ENCODE data around the gene CPED1. TPM values are rescaled to one million over a fixed set of nuclear protein-coding genes. Genes with fewer than 3 reads are reported as not detected.

The CPED1 gene
- total and polyA plus RNA-seq, 10 of the 15 experiments (the other 5 are each of a cell fraction or from before 2014, with no cell fraction given) = 0.01 to 0.77 (median 0.10) TPM; not detected in 1

- TF ChIP-seq NFYA (IDR thresholded peaks at IDR 0.05; ENCODE audit: borderline replicate concordance, low read depth, low read length) (no peak), ZZZ3 (IDR thresholded peaks at IDR 0.05; ENCODE audit: control insufficient read depth, insufficient read length, low read depth) (no peak), GABPA (IDR thresholded peaks at IDR 0.05; ENCODE audit: low read depth) (no peak), FOXK2 (IDR thresholded peaks at IDR 0.05) (no peak), ZNF687 (IDR thresholded peaks at IDR 0.05) (no peak), WRNIP1 (IDR thresholded peaks at IDR 0.05; ENCODE audit: borderline replicate concordance, low read depth, low read length) (no peak), ZBTB4 (CRISPR knock-in tag; IDR thresholded peaks at IDR 0.05) (no peak), SKIL (IDR thresholded peaks at IDR 0.05; ENCODE audit: low read depth, poor library complexity, severe bottlenecking) (no peak)
- no peak overlapping the region for H3K9ac ChIP-seq (ENCODE audit: control insufficient read depth, insufficient read depth, low read length)
- ATAC-seq (no peak), DNase-seq (ENCODE audit: low read depth, low spot score) (no peak), FAIRE-seq (no peak)
- no peaks in the 10 kb centered on the region for H3K36me3 ChIP-seq (ENCODE audit: control insufficient read depth in 2 of 2, insufficient read depth in 2 of 2, low read length in 1 of 2)
- intact Hi-C loops (cut with micrococcal nuclease; ENCODE audit: unreplicated experiment) (no loop called here), in situ Hi-C loops (cut with MboI) (no loop called here)
- no peak overlapping the region for H3K27ac ChIP-seq (ENCODE audit: control insufficient read depth, insufficient read depth)
- no peak overlapping the region for H2AFZ ChIP-seq (ENCODE audit: control insufficient read depth, low read depth, low read length)
- no TSS peak for BruUV-seq (replicated peaks)
- no peaks in the 10 kb centered on the region for H3K9me3 ChIP-seq (replicated peaks; ENCODE audit: control insufficient read depth, insufficient read depth, low read length)
- H3K27me3 ChIP-seq (replicated peaks in 1 of 2; ENCODE audit: control insufficient read depth in 2 of 2, insufficient read depth in 2 of 2, low read length in 1 of 2) = no peaks in the 10 kb centered on the region; a peak in 2 of 4 replicates
- H4K20me1 ChIP-seq (ENCODE audit: control insufficient read depth, insufficient read depth) = no peaks in the 10 kb centered on the region
- POLR2A ChIA-PET = no interaction called here
- SMC1A ChIA-PET (ENCODE audit: uncharacterized antibody, unreplicated experiment) = interaction anchor here (0.6 to 0.9 kb wide), 2 partner anchors 9 to 33 kb away, joined by 4 to 5 read pairs; no protein-coding TSS in a partner anchor
- RAD21 ChIA-PET (ENCODE audit: unreplicated experiment) = interaction anchor here (0.8 kb wide), 1 partner anchor 10 kb away, joined by 3 read pairs; no protein-coding TSS in a partner anchor
- CTCF ChIA-PET = interaction anchor here (2.8 kb wide), 1 partner anchor 73 kb away, joined by 10 read pairs; no protein-coding TSS in a partner anchor
- WGBS (ENCODE audit: insufficient coverage, insufficient replicate concordance, low lambda C conversion rate, missing lambda C conversion rate) = 0% methylated on average over 2 of the region's 2 CpGs
- H3K4me2 ChIP-seq (ENCODE audit: control insufficient read depth, insufficient read depth) = no peak overlapping the region
- H3K79me2 ChIP-seq (ENCODE audit: control insufficient read depth, insufficient read depth, low read length) = no peaks in the 10 kb centered on the region
- no peaks in the 10 kb centered on the region for H3K4me1 ChIP-seq (ENCODE audit: control insufficient read depth, insufficient read depth, low read length)
- H3K4me3 ChIP-seq = no peak overlapping the region
Measured at GRCh38 chr7:121008816-121009215, 20.3 kb downstream of the CPED1 start.
